ENCODE data around the gene MFSD1.

DNA sequence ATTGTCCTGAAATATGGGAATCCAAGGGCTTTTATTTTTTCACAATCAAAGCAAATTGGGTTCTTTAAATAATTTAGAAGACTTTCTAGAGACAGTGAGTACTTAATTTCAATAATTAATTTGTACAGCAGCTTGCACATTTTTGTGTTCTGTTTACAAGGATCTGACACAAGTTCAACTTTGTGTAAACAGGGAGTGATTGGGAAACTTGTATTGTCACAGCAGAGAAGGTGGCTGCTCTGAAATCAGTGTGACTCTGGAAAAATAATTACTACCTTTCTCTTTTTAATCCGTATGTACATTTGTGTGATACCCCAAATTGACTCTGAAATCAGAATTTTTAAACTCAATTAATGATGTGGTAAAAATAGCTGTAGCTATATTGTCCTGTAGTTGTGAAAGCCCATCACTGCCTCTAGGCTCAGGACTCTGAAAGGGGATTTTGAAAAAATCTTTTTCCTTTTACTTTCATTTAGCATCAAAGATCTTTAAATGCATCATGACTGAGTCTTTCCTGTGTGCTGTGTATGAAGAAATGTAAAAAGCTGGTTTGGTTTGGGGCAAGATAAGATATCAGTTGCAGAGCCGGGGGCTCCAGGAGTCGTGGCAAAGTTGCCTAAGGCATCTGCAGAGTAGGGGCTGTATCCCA is 45.1 kb downstream of the MFSD1 start:
- TF ChIP-seq, protein P1, sequence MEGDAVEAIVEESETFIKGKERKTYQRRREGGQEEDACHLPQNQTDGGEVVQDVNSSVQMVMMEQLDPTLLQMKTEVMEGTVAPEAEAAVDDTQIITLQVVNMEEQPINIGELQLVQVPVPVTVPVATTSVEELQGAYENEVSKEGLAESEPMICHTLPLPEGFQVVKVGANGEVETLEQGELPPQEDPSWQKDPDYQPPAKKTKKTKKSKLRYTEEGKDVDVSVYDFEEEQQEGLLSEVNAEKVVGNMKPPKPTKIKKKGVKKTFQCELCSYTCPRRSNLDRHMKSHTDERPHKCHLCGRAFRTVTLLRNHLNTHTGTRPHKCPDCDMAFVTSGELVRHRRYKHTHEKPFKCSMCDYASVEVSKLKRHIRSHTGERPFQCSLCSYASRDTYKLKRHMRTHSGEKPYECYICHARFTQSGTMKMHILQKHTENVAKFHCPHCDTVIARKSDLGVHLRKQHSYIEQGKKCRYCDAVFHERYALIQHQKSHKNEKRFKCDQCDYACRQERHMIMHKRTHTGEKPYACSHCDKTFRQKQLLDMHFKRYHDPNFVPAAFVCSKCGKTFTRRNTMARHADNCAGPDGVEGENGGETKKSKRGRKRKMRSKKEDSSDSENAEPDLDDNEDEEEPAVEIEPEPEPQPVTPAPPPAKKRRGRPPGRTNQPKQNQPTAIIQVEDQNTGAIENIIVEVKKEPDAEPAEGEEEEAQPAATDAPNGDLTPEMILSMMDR (IDR thresholded peaks at IDR 0.05; ENCODE audit: low read depth, low read length) = no peak
- TF ChIP-seq POLR2A (IDR thresholded peaks at IDR 0.05; ENCODE audit: extremely low read depth, insufficient read length) = no peak
- TF ChIP-seq, protein P2, sequence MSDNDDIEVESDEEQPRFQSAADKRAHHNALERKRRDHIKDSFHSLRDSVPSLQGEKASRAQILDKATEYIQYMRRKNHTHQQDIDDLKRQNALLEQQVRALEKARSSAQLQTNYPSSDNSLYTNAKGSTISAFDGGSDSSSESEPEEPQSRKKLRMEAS (IDR thresholded peaks at IDR 0.05; ENCODE audit: low read depth, low read length) = no peak
